CD4-positive, alpha-beta memory T cell (primary cell): Measurements from ENCODE around the gene ARID1B. TPM values are rescaled to one million over a fixed set of nuclear protein-coding genes. Genes with fewer than 3 reads are reported as not detected.

Source experiments
- CTCF ChIA-PET: fragments of 350-600 bp; sonication (Branson Sonifier 250); formaldehyde crosslinking; loops from one replicate; lab custom pipeline; 2021; ENCODE audit warnings: inconsistent platforms; ENCODE audit not compliant: partially characterized antibody; lab: Charles Lee
- POLR2A ChIA-PET: fragments of 350-600 bp; sonication (Branson Sonifier 250); formaldehyde crosslinking; loops from one replicate; lab custom pipeline; 2021; ENCODE audit not compliant: partially characterized antibody; lab: Charles Lee
- DNase-seq, 5 donors: peaks; one replicate each; pipeline versions ENCODE4 v3.0.0 to v3.0.0-alpha.2; 2020 to 2022; ENCODE audit warnings: mixed read lengths in 1 of 5
- H3K27ac ChIP-seq: one replicate; pipeline ENCODE4 v1.7.0; 2013; ENCODE audit warnings: low read depth, low read length
- H3K27me3 ChIP-seq: 2 replicates; pipeline ENCODE4 v1.7.0; 2013; ENCODE audit warnings: mild to moderate bottlenecking, low read length, moderate library complexity; ENCODE audit not compliant: insufficient read depth
- H3K36me3 ChIP-seq: 2 replicates; pipeline ENCODE4 v1.7.0; 2013; ENCODE audit warnings: mild to moderate bottlenecking, low read length, moderate library complexity; ENCODE audit not compliant: insufficient read depth
- H3K4me1 ChIP-seq: 2 replicates; pipeline ENCODE4 v1.7.0; 2013; ENCODE audit warnings: mild to moderate bottlenecking, low read length, moderate library complexity; ENCODE audit not compliant: insufficient read depth
- H3K4me3 ChIP-seq, 2 donors: one replicate each; pipeline ENCODE4 v1.7.0; 2013; ENCODE audit warnings: low read length in 2 of 2, mild to moderate bottlenecking in 1 of 2
- H3K9me3 ChIP-seq, 2 donors: one replicate each; pipeline ENCODE4 v1.7.0; 2013; ENCODE audit warnings: low read length in 2 of 2, control low read depth in 1 of 2; ENCODE audit not compliant: control insufficient read depth in 1 of 2
- H3K27ac Mint-ChIP-seq, 7 donors: one replicate each; pipeline ENCODE4 v1.8.0; 2020 to 2021; ENCODE audit warnings: mixed read lengths in 7 of 7, mild to moderate bottlenecking in 6 of 7, inconsistent platforms in 3 of 7, moderate library complexity in 3 of 7
- H3K27me3 Mint-ChIP-seq, 2 donors: one replicate each; pipeline ENCODE4 v1.8.0; 2020 to 2021; ENCODE audit warnings: mixed read lengths in 2 of 2
- H3K36me3 Mint-ChIP-seq, 2 donors: one replicate each; pipeline ENCODE4 v1.8.0; 2020 to 2021; ENCODE audit warnings: mixed read lengths in 2 of 2, inconsistent platforms in 1 of 2, mild to moderate bottlenecking in 1 of 2
- H3K4me1 Mint-ChIP-seq, 4 donors: one replicate each; pipeline ENCODE4 v1.8.0; 2020 to 2021; ENCODE audit warnings: mixed read lengths in 4 of 4, mild to moderate bottlenecking in 1 of 4
- H3K4me3 Mint-ChIP-seq, 8 donors: one replicate each; pipeline ENCODE4 v1.8.0; 2020 to 2021; ENCODE audit warnings: mixed read lengths in 8 of 8, mild to moderate bottlenecking in 7 of 8, moderate library complexity in 6 of 8, inconsistent platforms in 3 of 8
- H3K9me3 Mint-ChIP-seq, 8 donors: one replicate each; pipeline ENCODE4 v1.8.0; 2020 to 2021; ENCODE audit warnings: mixed read lengths in 8 of 8, mild to moderate bottlenecking in 5 of 8, inconsistent platforms in 3 of 8, moderate library complexity in 1 of 8
- intact Hi-C: fragments of 100-400 bp; cut with micrococcal nuclease; formaldehyde crosslinking; loops from one replicate; pipeline ENCODE4 v1.15.1; 2023
- polyA plus RNA-seq, 2 donors: library from polyadenylated mRNA; unstranded; fragments of 300-500 nt; fragmentation: Illumina TruSeq; gene quantifications; one replicate each; pipeline ENCODE4 v1.2.3, GENCODE V29; 2021
- total RNA-seq, 2 experiments: library from RNA; stranded (reverse); gene quantifications; one replicate each; pipeline ENCODE4 v1.2.3, GENCODE V29; 2021

ARID1B gene
- total and polyA plus RNA-seq, 4 experiments from 2014 or later, result 5.4 to 131 (median 72.4) TPM

DNA sequence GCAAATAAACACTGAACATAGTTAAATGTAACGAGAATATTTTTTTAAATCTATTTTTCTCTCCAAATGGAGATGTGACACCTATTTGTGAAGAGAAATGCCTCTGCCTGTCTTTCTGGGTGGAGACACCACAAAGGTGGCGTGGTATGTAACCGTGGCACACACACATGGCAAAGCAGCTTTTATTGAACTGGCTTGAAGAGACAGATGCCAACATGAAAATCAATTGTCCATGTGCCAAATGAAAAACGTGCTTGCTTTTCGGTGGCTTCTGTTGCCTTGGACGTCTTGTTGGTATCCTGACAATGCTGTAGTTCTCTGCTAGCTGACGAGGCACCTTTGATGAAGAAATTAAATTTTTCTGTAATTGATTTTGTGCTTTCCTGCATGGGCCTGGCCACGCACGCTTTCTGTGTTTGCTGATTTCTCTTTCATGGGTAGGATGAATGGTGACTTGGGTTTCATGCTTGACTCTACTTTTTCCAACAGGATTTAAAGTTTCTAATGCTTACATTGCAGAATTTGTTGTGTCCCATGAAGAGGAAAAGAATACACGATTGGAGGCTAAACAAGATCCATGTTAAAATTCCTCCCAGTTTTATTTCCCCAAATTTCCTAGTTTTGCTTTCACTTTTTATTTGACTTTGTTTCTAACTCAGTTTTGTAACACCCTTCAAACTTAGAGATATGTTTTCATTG lies 343.5 kb downstream of the ARID1B start:
- Histone ChIP-seq H3K4me1 (no peaks in the 10 kb centered on the region), H3K27me3 (no peaks in the 10 kb centered on the region), H3K36me3 (no peaks in the 10 kb centered on the region), H3K4me3 (no peak overlapping the region), H3K27ac (no peak overlapping the region), H3K9me3 (no peaks in the 10 kb centered on the region)
- ChIA-PET POLR2A (no interaction called here), CTCF (no interaction called here)
- H3K4me1 Mint-ChIP-seq, result peaks cover 0 to 15% (median 12%) of the 10 kb centered on the region in 4 donors
- no peaks in the 10 kb centered on the region for H3K9me3 Mint-ChIP-seq
- no peak overlapping the region for H3K4me3 Mint-ChIP-seq
- H3K27me3 Mint-ChIP-seq, result no peaks in the 10 kb centered on the region
- intact Hi-C loops, result no loop called here
- no peak for DNase-seq
- peak overlapping the region in 4 of 7 donors; percentile 1 to 37 (median 13) for H3K27ac Mint-ChIP-seq
- H3K36me3 Mint-ChIP-seq, result peaks cover 13 to 22% of the 10 kb centered on the region in 2 donors

DNA sequence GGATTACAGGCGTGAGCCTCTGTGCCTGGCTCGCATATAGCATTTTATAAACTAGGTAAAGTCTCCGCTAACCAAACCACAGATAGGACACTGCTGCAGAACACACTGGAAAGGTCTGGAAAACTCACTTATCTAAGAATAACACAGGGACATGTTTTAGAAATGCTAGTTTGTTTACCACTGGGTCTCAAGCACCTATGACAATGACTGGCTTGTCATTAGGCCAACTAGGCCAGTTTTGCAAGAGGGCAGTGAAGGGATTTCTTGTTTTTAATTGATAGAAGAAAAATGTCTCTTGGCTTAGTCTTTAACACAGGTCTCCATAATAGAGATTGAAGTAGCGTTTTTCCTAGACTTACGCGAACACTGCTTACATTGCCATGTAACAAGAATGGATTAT lies 344.7 kb downstream of the ARID1B start:
- intact Hi-C loops, result no loop called here
- no peaks in the 10 kb centered on the region for H3K27me3 Mint-ChIP-seq
- H3K9me3 Mint-ChIP-seq, result no peaks in the 10 kb centered on the region
- Histone ChIP-seq H3K4me3 (no peak overlapping the region), H3K27ac (no peak overlapping the region), H3K4me1 (no peaks in the 10 kb centered on the region), H3K27me3 (no peaks in the 10 kb centered on the region), H3K9me3 (no peaks in the 10 kb centered on the region), H3K36me3 (no peaks in the 10 kb centered on the region)
- POLR2A ChIA-PET, result no interaction called here
- peaks cover 13 to 22% of the 10 kb centered on the region in 2 donors for H3K36me3 Mint-ChIP-seq
- DNase-seq, result no peak
- CTCF ChIA-PET, result no interaction called here
- peaks cover 0 to 15% (median 14%) of the 10 kb centered on the region in 4 donors for H3K4me1 Mint-ChIP-seq
- H3K27ac Mint-ChIP-seq, result no peak overlapping the region
- H3K4me3 Mint-ChIP-seq, result no peak overlapping the region

DNA sequence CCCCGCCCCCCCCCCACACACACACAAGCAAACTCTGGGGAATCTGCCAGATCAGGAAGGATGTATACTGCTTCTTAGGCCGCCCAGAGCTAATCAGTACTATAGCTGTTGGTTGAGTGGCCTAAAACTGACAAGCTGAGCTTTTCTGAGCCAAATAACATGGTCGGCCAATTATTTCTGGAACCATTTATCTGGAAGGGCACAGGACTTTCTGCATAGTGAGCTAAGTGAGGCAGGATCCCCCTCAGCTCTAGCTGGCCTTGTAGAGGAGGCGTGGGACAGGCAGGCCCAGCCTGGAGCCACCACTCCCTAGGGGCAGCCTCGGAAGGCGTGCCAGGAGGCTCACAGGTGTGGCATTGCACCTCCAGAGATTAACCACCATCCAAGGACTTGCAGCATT lies 346.1 kb downstream of the ARID1B start:
- CTCF ChIA-PET, result interaction anchor here (1.0 kb wide), 1 partner anchor 89 kb away, joined by 4 read pairs; no protein-coding TSS in a partner anchor
- no peak overlapping the region for H3K4me3 Mint-ChIP-seq
- H3K27me3 Mint-ChIP-seq, result no peaks in the 10 kb centered on the region
- no peak overlapping the region for H3K27ac ChIP-seq
- H3K4me1 ChIP-seq, result no peaks in the 10 kb centered on the region
- peaks cover 14 to 22% of the 10 kb centered on the region in 2 donors for H3K36me3 Mint-ChIP-seq
- H3K4me3 ChIP-seq, result no peak overlapping the region
- no peaks in the 10 kb centered on the region for H3K27me3 ChIP-seq
- intact Hi-C loops, result no loop called here
- POLR2A ChIA-PET, result no interaction called here
- no peaks in the 10 kb centered on the region for H3K9me3 Mint-ChIP-seq
- H3K9me3 ChIP-seq, result no peaks in the 10 kb centered on the region
- no peaks in the 10 kb centered on the region for H3K36me3 ChIP-seq
- H3K4me1 Mint-ChIP-seq, result peaks cover 2 to 17% (median 14%) of the 10 kb centered on the region in 4 donors
- no peak for DNase-seq
- H3K27ac Mint-ChIP-seq, result peak overlapping the region in 1 of 7 donors; percentile 24

DNA sequence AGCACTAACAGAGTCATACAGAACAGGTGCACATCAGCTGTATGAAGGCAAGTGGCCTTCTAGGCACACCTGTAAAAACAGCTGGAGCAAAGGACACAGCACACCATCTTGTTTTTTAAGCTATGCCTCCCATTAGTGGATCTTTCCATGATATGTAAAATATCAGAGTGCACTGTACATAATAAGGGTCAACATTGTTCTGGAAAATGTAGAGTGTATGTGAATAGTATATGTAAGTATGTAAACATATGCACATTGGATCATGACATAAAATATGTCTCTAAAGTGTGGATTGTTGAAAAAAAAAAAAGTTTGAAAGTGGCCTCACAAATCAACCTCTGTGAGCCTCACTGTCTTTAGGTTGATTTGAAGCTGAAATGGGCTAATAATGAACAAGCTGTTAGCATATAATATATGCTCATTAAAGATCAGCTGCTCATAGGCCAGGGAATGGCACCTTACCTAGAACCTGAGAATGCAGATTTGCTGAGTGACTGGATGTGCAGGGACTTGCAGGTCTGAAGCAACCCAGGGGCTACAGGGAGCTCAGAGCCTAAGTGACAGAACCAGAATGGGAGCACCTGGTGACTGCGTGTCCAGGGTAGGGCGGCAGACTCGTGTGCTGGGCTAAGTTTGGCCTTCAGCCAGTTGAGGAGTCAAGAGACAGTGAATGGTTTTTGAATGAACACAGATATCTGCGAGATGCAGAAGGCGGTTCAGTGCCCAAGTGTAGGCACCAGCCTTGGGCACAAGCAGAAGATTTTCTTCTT lies 347.5 kb downstream of the ARID1B start:
- Mint-ChIP-seq H3K4me3 (no peak overlapping the region), H3K36me3 (peaks cover 16 to 17% of the 10 kb centered on the region in 2 donors), H3K4me1 (peaks cover 12 to 21% (median 14%) of the 10 kb centered on the region in 4 donors), H3K27me3 (no peaks in the 10 kb centered on the region), H3K9me3 (no peaks in the 10 kb centered on the region), H3K27ac (peak overlapping the region in 2 of 7 donors; percentile 36 to 51)
- no peaks in the 10 kb centered on the region for H3K27me3 ChIP-seq
- intact Hi-C loops, result no loop called here
- H3K36me3 ChIP-seq, result no peaks in the 10 kb centered on the region
- H3K27ac ChIP-seq, result no peak overlapping the region
- H3K4me1 ChIP-seq, result no peaks in the 10 kb centered on the region
- H3K9me3 ChIP-seq, result no peaks in the 10 kb centered on the region
- ChIA-PET CTCF (interaction anchor here (0.7 to 0.9 kb wide), 2 partner anchors 71 to 327 kb away, joined by 3 read pairs; no protein-coding TSS in a partner anchor), POLR2A (interaction anchor here (0.6 kb wide), 1 partner anchor 230 kb away, joined by 3 read pairs; no protein-coding TSS in a partner anchor)
- DNase-seq, result no peak
- H3K4me3 ChIP-seq, result no peak overlapping the region

DNA sequence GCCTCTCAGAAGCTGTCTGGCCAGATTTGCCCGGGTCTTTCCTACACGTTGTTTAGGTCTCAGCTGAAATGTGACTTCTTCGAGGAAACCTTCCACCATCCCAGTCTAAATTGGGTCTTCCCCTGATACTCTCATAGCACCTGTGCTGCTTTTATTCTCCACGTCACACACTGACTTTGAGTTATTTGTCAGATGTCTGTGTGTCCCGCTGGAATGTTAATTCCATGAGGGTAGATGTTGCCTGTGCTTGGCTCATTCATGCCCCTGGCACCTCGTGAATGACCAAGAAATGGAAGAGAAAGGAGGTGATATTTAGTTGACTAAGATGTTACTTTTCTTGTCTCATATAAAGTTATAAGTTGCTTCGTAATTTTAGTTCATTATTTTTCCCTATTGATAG lies 348.4 kb downstream of the ARID1B start:
- peaks cover 9 to 18% (median 13%) of the 10 kb centered on the region in 4 donors for H3K4me1 Mint-ChIP-seq
- CTCF ChIA-PET, result no interaction called here
- H3K4me3 Mint-ChIP-seq, result no peak overlapping the region
- Histone ChIP-seq H3K27ac (no peak overlapping the region), H3K27me3 (no peaks in the 10 kb centered on the region), H3K36me3 (no peaks in the 10 kb centered on the region), H3K4me1 (no peaks in the 10 kb centered on the region), H3K9me3 (no peaks in the 10 kb centered on the region), H3K4me3 (no peak overlapping the region)
- no peak for DNase-seq
- H3K27me3 Mint-ChIP-seq, result no peaks in the 10 kb centered on the region
- H3K27ac Mint-ChIP-seq, result peak overlapping the region in 1 of 7 donors; percentile 58
- POLR2A ChIA-PET, result no interaction called here
- intact Hi-C loops, result no loop called here
- H3K9me3 Mint-ChIP-seq, result no peaks in the 10 kb centered on the region
- H3K36me3 Mint-ChIP-seq, result peaks cover 12% of the 10 kb centered on the region in 2 donors

DNA sequence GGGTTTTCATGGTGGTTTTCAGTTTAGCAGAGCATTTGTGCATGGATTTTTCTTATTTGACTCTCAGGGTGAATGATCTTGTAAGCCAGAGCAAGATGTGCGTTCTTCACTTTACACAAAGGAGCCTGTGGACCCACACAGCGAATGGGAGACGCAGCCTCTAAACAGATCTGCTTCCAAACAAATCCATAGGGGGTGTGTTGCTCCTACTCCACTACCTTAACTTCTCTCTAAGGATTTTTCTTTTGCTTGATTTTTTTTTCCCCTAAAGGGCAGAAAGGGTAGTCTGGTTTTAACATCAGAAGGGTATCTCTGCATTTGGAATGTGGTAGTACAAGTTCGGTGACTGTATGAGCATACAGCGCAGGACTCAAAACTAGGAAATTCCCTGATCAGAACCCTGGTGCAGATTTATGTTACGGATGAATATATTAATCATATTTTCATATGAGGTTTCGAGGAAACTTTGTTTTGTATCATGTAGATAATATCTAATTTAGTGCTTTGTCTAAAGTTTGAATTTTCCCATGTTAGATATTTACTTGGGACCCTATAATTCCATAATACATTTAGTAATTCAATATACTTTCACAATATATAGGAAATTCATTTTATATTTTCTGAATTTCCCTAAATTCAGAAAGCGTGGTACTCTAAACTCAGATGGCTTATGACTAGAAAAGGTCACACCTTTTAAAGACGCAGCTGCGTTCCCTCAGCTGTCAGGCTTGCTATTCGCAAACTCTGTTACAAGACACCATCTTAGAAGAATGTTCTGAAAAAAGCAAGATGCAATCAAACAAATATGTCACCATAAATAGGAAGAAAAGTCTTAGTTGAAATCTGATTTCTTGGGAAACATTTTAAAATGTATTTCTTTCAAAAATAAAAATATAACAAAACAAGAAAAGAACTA lies 349.3 kb downstream of the ARID1B start:
- Mint-ChIP-seq H3K27ac (peak overlapping the region in 2 of 7 donors; percentile 4), H3K27me3 (no peaks in the 10 kb centered on the region), H3K4me1 (peaks cover 5 to 18% (median 16%) of the 10 kb centered on the region in 4 donors), H3K9me3 (no peaks in the 10 kb centered on the region), H3K36me3 (peaks cover 17 to 20% of the 10 kb centered on the region in 2 donors), H3K4me3 (no peak overlapping the region)
- ChIA-PET CTCF (no interaction called here), POLR2A (no interaction called here)
- Histone ChIP-seq H3K4me1 (no peaks in the 10 kb centered on the region), H3K36me3 (no peaks in the 10 kb centered on the region), H3K9me3 (no peaks in the 10 kb centered on the region), H3K27me3 (no peaks in the 10 kb centered on the region), H3K4me3 (no peak overlapping the region), H3K27ac (no peak overlapping the region)
- DNase-seq, result no peak
- intact Hi-C loops, result no loop called here
